Vagina (tissue), 2 donors: ENCODE data around the gene AP3S1. TPM values are rescaled to one million over a fixed set of nuclear protein-coding genes. Genes with fewer than 3 reads are reported as not detected.

Experiments used
- DNase-seq, 2 donors: peaks; one replicate each; pipeline ENCODE4 v3.0.0-alpha.2; 2017; ENCODE audit errors: extremely low spot score in 2 of 2
- H3K27ac ChIP-seq: fragments of 200-600 bp; sonication (generic); one replicate; pipeline ENCODE4 v1.5.1; 2019
- H3K27me3 ChIP-seq: fragments of 200-600 bp; sonication (generic); one replicate; pipeline ENCODE4 v1.5.1; 2019
- H3K36me3 ChIP-seq, 2 donors: fragments of 200-600 bp; sonication (generic); one replicate each; pipeline ENCODE4 v1.5.1; 2017 to 2019
- H3K4me1 ChIP-seq: fragments of 200-600 bp; sonication (generic); one replicate; pipeline ENCODE4 v1.5.1; 2019
- H3K4me3 ChIP-seq, 2 donors: fragments of 200-600 bp; sonication (generic); 1 replicate in 1 of 2; 2 replicates in 1 of 2; pipeline ENCODE4 v1.5.1; 2016 to 2019
- H3K9me3 ChIP-seq: fragments of 200-600 bp; sonication (generic); one replicate; pipeline ENCODE4 v1.5.1; 2019
- POLR2A ChIP-seq, 2 donors: fragments of 450-650 bp; IDR thresholded peaks; one replicate each; pipeline ENCODE4 v1.6.1; 2017; ENCODE audit warnings: antibody characterized with exemption in 2 of 2, mild to moderate bottlenecking in 2 of 2, moderate library complexity in 2 of 2
- POLR2AphosphoS5 ChIP-seq, 2 donors: sonication (generic); formaldehyde crosslinking; IDR thresholded peaks; one replicate each; pipeline ENCODE4 v1.9.0; 2017; ENCODE audit warnings: antibody characterized with exemption in 2 of 2, mild to moderate bottlenecking in 2 of 2, low read depth in 1 of 2; ENCODE audit not compliant: insufficient read depth in 1 of 2
- intact Hi-C: fragments of 100-400 bp; cut with DNase I; formaldehyde crosslinking; loops from one replicate; pipeline ENCODE4 v1.15.1; 2023
- total RNA-seq: library from RNA; depleted of rRNA; stranded (reverse); fragments of >200 nt; gene quantifications from one replicate; pipeline ENCODE4 v1.2.3, GENCODE V29; 2016
- TF ChIP-seq, protein P1 (sequence below), 3 experiments: fragments of 450-650 bp in 2 of 3; fragments of 200-600 bp in 1 of 3; sonication (generic) in 1 of 3; IDR thresholded peaks; one replicate each; pipeline ENCODE4 v1.5.1; 2017 to 2019; ENCODE audit warnings: antibody characterized with exemption in 3 of 3, mild to moderate bottlenecking in 2 of 3, moderate library complexity in 2 of 3

Gene AP3S1
- total RNA-seq, 1 donor from 2014 or later: 36.8 TPM

DNA sequence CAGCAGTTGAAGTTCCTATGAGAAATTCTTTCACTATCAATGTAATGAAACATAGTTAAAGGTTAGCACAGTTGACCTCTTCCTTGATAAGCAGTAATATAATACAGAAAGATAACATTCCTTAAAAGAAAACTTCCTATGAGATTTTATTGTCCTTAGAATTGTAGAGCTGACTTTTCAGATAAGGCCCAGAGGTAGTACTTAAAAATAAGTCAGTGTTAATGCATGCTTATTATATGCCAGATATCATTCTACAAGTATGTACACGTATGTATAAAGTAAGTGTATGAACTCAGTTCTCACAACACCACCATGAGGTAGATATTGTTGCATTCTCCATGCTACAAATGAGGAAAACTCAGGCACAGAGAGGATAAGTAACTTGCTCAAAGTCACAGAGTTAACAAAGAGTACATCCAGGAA lies 15.3 kb downstream of the AP3S1 start:
- intact Hi-C loops: no loop called here
- peaks cover 57% of the 10 kb centered on the region for H3K4me1 ChIP-seq
- H3K9me3 ChIP-seq: no peaks in the 10 kb centered on the region
- no peak for DNase-seq
- no peak overlapping the region for H3K27ac ChIP-seq
- H3K27me3 ChIP-seq: no peaks in the 10 kb centered on the region
- H3K4me3 ChIP-seq: no peak overlapping the region
- TF ChIP-seq, protein P1, sequence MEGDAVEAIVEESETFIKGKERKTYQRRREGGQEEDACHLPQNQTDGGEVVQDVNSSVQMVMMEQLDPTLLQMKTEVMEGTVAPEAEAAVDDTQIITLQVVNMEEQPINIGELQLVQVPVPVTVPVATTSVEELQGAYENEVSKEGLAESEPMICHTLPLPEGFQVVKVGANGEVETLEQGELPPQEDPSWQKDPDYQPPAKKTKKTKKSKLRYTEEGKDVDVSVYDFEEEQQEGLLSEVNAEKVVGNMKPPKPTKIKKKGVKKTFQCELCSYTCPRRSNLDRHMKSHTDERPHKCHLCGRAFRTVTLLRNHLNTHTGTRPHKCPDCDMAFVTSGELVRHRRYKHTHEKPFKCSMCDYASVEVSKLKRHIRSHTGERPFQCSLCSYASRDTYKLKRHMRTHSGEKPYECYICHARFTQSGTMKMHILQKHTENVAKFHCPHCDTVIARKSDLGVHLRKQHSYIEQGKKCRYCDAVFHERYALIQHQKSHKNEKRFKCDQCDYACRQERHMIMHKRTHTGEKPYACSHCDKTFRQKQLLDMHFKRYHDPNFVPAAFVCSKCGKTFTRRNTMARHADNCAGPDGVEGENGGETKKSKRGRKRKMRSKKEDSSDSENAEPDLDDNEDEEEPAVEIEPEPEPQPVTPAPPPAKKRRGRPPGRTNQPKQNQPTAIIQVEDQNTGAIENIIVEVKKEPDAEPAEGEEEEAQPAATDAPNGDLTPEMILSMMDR (IDR thresholded peaks at IDR 0.05): no peak
- TF ChIP-seq POLR2A (IDR thresholded peaks at IDR 0.05) (no peak), POLR2AphosphoS5 (IDR thresholded peaks at IDR 0.05; ENCODE audit: insufficient read depth in 1 of 2, low read depth in 1 of 2) (no peak)
- H3K36me3 ChIP-seq: no peaks in the 10 kb centered on the region

DNA sequence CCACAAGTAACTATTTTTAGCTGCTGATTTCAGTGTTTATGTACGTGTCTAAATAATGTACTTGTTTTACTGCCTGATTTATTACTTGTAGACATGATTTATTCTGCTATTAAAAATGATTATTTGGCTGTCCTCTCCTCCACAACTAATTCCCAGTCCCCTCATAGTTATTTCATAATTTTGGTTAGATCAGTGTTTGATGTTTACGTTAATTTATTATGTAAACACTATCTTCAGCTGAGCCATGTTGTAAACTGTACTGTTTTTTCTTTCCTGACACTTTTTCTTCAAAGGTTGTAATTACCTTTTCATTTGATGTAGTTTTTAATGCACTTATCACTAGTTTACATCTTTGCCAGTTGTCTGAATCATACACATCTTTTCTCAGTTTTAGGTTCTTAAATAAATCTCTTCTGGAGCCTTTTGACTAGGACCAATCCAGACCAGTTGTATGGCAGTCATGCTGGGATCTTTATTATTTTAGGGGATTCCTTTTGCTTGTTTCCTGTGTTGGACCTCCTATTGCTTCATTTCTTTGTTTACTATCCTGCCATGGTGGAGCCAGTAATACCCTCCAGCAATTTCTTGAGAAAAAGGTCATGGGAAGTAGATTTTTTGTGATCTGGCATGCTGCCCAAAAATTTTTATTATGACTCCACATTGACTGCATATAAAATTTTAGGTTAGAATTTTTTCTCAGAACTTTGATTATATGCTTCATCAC lies 16.1 kb downstream of the AP3S1 start:
- no peak for TF ChIP-seq POLR2A (IDR thresholded peaks at IDR 0.05)
- TF ChIP-seq, protein P1 (IDR thresholded peaks at IDR 0.05): no peak
- no peak for TF ChIP-seq POLR2AphosphoS5 (IDR thresholded peaks at IDR 0.05; ENCODE audit: insufficient read depth in 1 of 2, low read depth in 1 of 2)
- no peak overlapping the region for H3K27ac ChIP-seq
- no peak overlapping the region for H3K4me3 ChIP-seq
- no peaks in the 10 kb centered on the region for H3K9me3 ChIP-seq
- H3K36me3 ChIP-seq: no peaks in the 10 kb centered on the region
- H3K4me1 ChIP-seq: peaks cover 50% of the 10 kb centered on the region
- intact Hi-C loops: no loop called here
- no peaks in the 10 kb centered on the region for H3K27me3 ChIP-seq
- no peak for DNase-seq

DNA sequence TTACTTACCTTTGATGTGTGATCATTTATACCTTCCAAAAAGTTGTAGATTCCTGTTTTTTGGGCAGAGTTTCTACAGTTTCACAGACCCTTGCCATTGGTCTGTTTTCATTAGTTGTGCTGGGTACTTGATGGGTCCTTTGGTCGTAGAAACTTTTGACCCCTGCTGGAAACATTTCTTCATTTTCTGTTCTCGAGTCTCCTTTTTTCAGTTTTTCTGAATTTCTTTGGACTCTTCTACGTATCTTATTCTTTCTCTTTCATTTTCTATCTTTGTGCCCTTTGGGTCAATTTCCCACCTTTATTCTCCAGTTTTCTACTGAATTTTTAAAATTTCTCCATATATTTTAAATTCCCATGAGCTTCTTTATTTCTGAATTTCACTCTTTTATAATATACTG lies 16.7 kb downstream of the AP3S1 start:
- H3K9me3 ChIP-seq: no peaks in the 10 kb centered on the region
- no peak overlapping the region for H3K4me3 ChIP-seq
- TF ChIP-seq, protein P1 (IDR thresholded peaks at IDR 0.05): no peak
- TF ChIP-seq POLR2AphosphoS5 (IDR thresholded peaks at IDR 0.05; ENCODE audit: insufficient read depth in 1 of 2, low read depth in 1 of 2) (no peak), POLR2A (IDR thresholded peaks at IDR 0.05) (no peak)
- no peaks in the 10 kb centered on the region for H3K36me3 ChIP-seq
- DNase-seq: no peak
- H3K4me1 ChIP-seq: peaks cover 50% of the 10 kb centered on the region
- H3K27ac ChIP-seq: no peak overlapping the region
- intact Hi-C loops: no loop called here
- H3K27me3 ChIP-seq: no peaks in the 10 kb centered on the region

DNA sequence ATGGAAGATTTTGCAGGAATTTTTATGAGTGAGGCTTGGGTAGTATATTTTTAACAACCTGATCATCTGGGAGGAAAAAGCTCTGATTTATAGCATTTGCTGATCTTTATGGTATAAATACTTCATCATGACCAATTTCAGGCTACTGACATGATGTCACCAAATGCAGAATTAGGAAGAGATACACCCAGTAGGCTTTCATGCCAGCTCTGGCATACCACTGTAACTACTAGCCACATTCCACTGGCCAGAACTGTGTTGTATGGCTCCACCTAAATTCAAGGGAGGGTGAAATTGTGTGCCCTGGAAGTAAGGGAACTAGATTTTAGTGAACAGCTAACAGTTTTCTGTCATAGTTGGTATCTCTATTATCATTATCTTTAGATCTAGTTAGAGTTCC lies 17.6 kb downstream of the AP3S1 start:
- H3K36me3 ChIP-seq: no peaks in the 10 kb centered on the region
- no peaks in the 10 kb centered on the region for H3K27me3 ChIP-seq
- TF ChIP-seq, protein P1 (IDR thresholded peaks at IDR 0.05): no peak
- TF ChIP-seq POLR2AphosphoS5 (IDR thresholded peaks at IDR 0.05; ENCODE audit: insufficient read depth in 1 of 2, low read depth in 1 of 2) (no peak), POLR2A (IDR thresholded peaks at IDR 0.05) (no peak)
- H3K4me1 ChIP-seq: peaks cover 50% of the 10 kb centered on the region
- no peaks in the 10 kb centered on the region for H3K9me3 ChIP-seq
- intact Hi-C loops: no loop called here
- no peak overlapping the region for H3K27ac ChIP-seq
- H3K4me3 ChIP-seq: no peak overlapping the region
- DNase-seq: no peak

DNA sequence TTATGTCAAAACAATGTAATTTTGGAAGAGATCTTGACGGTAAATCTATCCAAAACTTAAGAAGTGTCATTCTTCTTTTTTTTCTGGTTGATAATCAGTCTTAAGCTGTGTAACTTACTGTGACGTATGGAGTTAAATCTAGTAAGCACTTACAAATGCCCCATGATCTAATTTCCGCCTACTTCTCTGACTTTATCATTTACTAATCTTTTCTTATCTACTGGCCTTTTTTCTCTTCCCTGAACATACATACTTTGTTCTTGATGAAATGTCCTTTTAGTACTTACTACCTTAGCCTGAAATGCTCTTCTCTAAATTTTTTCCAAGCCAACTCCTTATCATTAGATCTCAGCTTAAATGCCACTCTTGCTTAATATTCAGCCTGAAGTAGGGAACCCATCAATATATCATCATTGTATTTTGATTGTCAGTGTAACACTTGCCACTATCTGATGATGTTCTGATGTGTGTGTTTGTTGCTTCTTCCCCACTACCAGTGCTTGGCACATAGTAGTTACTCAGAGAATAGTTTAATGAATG lies 27.6 kb downstream of the AP3S1 start:
- Histone ChIP-seq H3K27ac (no peak overlapping the region), H3K9me3 (no peaks in the 10 kb centered on the region), H3K4me3 (no peak overlapping the region), H3K36me3 (peaks cover 0 to 20% of the 10 kb centered on the region in 2 donors), H3K4me1 (no peaks in the 10 kb centered on the region), H3K27me3 (no peaks in the 10 kb centered on the region)
- no peak for TF ChIP-seq POLR2A (IDR thresholded peaks at IDR 0.05)
- TF ChIP-seq POLR2AphosphoS5 (IDR thresholded peaks at IDR 0.05; ENCODE audit: insufficient read depth in 1 of 2, low read depth in 1 of 2): no peak
- TF ChIP-seq, protein P1 (IDR thresholded peaks at IDR 0.05): no peak
- DNase-seq: no peak
- intact Hi-C loops: no loop called here
